ENCODE data around the gene DBNL.

DNA sequence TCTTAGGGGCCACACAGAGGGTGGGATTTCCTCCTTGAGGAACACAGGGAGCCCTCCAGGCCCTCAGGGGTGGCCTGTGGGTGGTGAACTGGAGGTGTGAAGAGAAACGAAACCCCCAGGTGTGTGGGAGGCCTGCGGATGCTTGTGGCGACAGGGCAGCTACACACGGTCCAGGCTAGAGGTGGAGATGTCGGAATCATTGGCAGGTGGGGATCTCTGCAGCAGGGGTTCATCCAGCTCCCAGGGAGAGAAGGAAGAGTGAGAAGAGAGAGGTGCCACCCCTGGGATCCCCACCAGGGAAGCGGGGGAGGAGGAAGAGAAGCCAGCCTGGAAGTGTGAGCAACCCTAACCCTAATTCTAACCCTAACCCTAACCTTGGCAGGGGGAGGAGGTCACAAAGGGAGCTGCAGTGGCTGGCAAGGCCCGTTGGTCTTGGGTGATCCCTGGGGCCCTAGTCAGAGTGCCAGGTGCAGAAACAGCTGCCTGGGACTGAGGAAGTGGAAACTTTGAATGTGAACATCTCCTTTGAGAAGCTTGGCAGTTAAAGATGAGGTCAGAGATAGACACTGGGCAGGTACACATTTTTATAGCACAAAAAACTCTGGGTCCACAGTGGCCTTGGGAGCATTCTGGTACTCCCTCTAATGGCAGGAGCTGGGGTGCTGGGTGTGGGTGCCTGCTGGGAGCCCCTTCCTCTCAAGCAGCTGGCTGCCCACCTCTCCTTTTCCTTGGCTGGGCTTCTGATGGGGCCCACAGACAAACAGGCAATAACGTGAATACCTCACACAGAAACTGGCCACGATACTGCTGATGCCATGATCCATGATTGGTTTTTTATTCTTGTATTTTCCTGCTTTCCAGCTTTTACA is 52.8 kb downstream of the DBNL start:
- TF ChIP-seq EP300 (IDR thresholded peaks at IDR 0.05; ENCODE audit: borderline replicate concordance) (no peak), CREB1 (IDR thresholded peaks at IDR 0.05; ENCODE audit: low read depth) (no peak), YY1 (IDR thresholded peaks at IDR 0.05; ENCODE audit: low read depth) (no peak), NFIC (IDR thresholded peaks at IDR 0.05) (no peak), FOXM1 (IDR thresholded peaks at IDR 0.05; ENCODE audit: borderline replicate concordance, low read depth) (no peak), RAD21 (IDR thresholded peaks at IDR 0.05; ENCODE audit: low read depth) (no peak), CEBPB (IDR thresholded peaks at IDR 0.05) (no peak), TCF12 (IDR thresholded peaks at IDR 0.05; ENCODE audit: low read depth) (no peak)
- TF ChIP-seq, protein P1, sequence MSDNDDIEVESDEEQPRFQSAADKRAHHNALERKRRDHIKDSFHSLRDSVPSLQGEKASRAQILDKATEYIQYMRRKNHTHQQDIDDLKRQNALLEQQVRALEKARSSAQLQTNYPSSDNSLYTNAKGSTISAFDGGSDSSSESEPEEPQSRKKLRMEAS (IDR thresholded peaks at IDR 0.05) = no peak
- TF ChIP-seq, protein P2, sequence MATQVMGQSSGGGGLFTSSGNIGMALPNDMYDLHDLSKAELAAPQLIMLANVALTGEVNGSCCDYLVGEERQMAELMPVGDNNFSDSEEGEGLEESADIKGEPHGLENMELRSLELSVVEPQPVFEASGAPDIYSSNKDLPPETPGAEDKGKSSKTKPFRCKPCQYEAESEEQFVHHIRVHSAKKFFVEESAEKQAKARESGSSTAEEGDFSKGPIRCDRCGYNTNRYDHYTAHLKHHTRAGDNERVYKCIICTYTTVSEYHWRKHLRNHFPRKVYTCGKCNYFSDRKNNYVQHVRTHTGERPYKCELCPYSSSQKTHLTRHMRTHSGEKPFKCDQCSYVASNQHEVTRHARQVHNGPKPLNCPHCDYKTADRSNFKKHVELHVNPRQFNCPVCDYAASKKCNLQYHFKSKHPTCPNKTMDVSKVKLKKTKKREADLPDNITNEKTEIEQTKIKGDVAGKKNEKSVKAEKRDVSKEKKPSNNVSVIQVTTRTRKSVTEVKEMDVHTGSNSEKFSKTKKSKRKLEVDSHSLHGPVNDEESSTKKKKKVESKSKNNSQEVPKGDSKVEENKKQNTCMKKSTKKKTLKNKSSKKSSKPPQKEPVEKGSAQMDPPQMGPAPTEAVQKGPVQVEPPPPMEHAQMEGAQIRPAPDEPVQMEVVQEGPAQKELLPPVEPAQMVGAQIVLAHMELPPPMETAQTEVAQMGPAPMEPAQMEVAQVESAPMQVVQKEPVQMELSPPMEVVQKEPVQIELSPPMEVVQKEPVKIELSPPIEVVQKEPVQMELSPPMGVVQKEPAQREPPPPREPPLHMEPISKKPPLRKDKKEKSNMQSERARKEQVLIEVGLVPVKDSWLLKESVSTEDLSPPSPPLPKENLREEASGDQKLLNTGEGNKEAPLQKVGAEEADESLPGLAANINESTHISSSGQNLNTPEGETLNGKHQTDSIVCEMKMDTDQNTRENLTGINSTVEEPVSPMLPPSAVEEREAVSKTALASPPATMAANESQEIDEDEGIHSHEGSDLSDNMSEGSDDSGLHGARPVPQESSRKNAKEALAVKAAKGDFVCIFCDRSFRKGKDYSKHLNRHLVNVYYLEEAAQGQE (IDR thresholded peaks at IDR 0.05; ENCODE audit: low read depth) = no peak

Data from Ishikawa (cell line).